WTC11 (cell line): ENCODE data around the gene MBD3.

Experiments
- CREM ChIP-seq: sonication (generic); formaldehyde crosslinking; IDR thresholded peaks from 2 replicates; pipeline ENCODE4 v1.8.1; 2022; ENCODE audit warnings: mild to moderate bottlenecking, missing genetic modification reagents, moderate library complexity
- TF ChIP-seq, protein P1 (sequence below): fragments of 200-600 bp; IDR thresholded peaks from 2 replicates; pipeline ENCODE4 v1.8.0; 2022; ENCODE audit warnings: antibody characterized with exemption

DNA sequence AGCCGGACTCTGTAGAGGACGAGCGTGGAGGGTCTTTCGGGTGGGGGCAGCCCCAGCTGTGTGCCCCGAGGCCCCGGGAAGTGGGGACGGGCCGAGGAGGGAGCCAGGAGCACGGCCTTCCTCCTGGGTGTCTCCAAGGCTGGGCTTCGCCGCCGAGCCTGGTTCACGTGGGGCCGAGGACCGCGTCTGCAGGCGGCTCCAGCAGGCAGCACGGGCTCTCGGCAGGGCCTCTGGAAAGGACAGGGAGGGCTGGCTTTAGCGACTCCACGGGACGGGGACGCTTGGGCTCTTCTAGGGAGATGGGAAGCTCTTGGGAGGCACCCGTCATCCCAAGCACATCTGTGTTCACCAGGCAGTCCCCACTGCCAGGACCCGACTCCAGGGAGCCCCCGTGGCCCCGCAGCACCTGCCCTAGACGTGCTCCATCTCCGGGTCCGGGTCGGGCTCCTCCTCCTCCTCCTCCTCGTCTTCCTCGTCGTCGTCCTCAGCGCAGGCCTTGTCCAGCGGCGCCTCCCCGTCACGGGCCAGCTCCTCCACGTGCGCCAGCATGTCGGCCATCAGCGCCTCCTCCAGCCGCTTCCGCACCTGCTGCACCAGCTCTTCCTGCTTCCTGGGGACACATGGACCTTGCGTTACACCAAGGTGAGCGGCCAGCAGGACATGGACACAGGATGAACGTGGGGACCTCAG lies 14.6 kb downstream of the MBD3 start:
- TF ChIP-seq, protein P1, sequence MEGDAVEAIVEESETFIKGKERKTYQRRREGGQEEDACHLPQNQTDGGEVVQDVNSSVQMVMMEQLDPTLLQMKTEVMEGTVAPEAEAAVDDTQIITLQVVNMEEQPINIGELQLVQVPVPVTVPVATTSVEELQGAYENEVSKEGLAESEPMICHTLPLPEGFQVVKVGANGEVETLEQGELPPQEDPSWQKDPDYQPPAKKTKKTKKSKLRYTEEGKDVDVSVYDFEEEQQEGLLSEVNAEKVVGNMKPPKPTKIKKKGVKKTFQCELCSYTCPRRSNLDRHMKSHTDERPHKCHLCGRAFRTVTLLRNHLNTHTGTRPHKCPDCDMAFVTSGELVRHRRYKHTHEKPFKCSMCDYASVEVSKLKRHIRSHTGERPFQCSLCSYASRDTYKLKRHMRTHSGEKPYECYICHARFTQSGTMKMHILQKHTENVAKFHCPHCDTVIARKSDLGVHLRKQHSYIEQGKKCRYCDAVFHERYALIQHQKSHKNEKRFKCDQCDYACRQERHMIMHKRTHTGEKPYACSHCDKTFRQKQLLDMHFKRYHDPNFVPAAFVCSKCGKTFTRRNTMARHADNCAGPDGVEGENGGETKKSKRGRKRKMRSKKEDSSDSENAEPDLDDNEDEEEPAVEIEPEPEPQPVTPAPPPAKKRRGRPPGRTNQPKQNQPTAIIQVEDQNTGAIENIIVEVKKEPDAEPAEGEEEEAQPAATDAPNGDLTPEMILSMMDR, result no peak
- no peak for TF ChIP-seq CREM (CRISPR knock-in tag)
